Gastroesophageal sphincter (tissue), 4 donors: ENCODE results near the gene TRAF3. TPM values are rescaled to one million over a fixed set of nuclear protein-coding genes. Genes with fewer than 3 reads are reported as not detected.

Source experiments
- ATAC-seq: fragments of 150-250 bp; one replicate; pipeline ENCODE4 v1.9.1; 2016; ENCODE audit warnings: mild to moderate bottlenecking, moderate library complexity
- H3K27ac ChIP-seq, 4 donors: fragments of 200-600 bp; sonication (generic) in 3 of 4; 1 replicate in 3 of 4; 2 replicates in 1 of 4; pipeline ENCODE4 v1.5.1; 2016 to 2019
- H3K27me3 ChIP-seq: fragments of 200-600 bp; sonication (generic); one replicate; pipeline ENCODE4 v1.5.1; 2019
- H3K36me3 ChIP-seq, 2 donors: fragments of 200-600 bp; sonication (generic); one replicate each; pipeline ENCODE4 v1.5.1; 2019; ENCODE audit warnings: control low read depth in 1 of 2
- H3K4me1 ChIP-seq, 3 donors: fragments of 200-600 bp; sonication (generic); 1 replicate in 2 of 3; 2 replicates in 1 of 3; pipeline ENCODE4 v1.5.1; 2016 to 2019; ENCODE audit warnings: control low read depth in 2 of 3
- H3K4me3 ChIP-seq, 2 donors: fragments of 200-600 bp; sonication (generic); one replicate each; pipeline ENCODE4 v1.5.1; 2019; ENCODE audit warnings: mild to moderate bottlenecking in 1 of 2, moderate library complexity in 1 of 2
- H3K9me3 ChIP-seq, 3 donors: fragments of 200-600 bp; sonication (generic); one replicate each; pipeline ENCODE4 v1.5.1; 2017 to 2019; ENCODE audit warnings: control low read depth in 2 of 3
- CTCF ChIP-seq, 4 experiments: fragments of 200-600 bp in 2 of 4; fragments of 450-650 bp in 2 of 4; sonication (generic) in 1 of 4; IDR thresholded peaks; one replicate each; pipeline ENCODE4 v1.5.1; 2017 to 2019; ENCODE audit warnings: antibody characterized with exemption in 4 of 4, mild to moderate bottlenecking in 2 of 4, moderate library complexity in 2 of 4
- EP300 ChIP-seq: sonication (generic); formaldehyde crosslinking; IDR thresholded peaks from one replicate; pipeline ENCODE4 v1.6.1; 2017; ENCODE audit warnings: antibody characterized with exemption, mild to moderate bottlenecking
- POLR2A ChIP-seq, 2 donors: fragments of 450-650 bp; IDR thresholded peaks; one replicate each; pipeline ENCODE4 v1.6.1; 2017; ENCODE audit warnings: antibody characterized with exemption in 2 of 2, mild to moderate bottlenecking in 2 of 2, moderate library complexity in 1 of 2
- POLR2AphosphoS5 ChIP-seq: sonication (generic); formaldehyde crosslinking; IDR thresholded peaks from one replicate; pipeline ENCODE4 v1.6.1; 2017; ENCODE audit warnings: antibody characterized with exemption
- WGBS, 2 donors: methylation state at CpG; one replicate each; pipeline ENCODE4 v1.1.5; 2018; ENCODE audit warnings: low coverage in 1 of 2; 5-methylcytosine and 5-hydroxymethylcytosine counted together
- total RNA-seq, 4 donors: library from RNA; depleted of rRNA; stranded (reverse); fragments of >200 nt; gene quantifications; one replicate each; pipeline ENCODE4 v1.1.0, GENCODE V29; 2016

TRAF3 gene
- total RNA-seq, 4 donors from 2014 or later = 10.9 to 29.0 (median 18.7) TPM

GRCh38 chr14:102913341-102914211, 136.3 kb downstream of the TRAF3 start:
- no peak overlapping the region for H3K4me3 ChIP-seq
- no peaks in the 10 kb centered on the region for H3K9me3 ChIP-seq
- 88% methylated on average over 9 of the region's 28 CpGs; no CpG with 5 or more reads in 1 of the 2 donors for WGBS, 2 donors
- no peak overlapping the region for H3K27ac ChIP-seq
- TF ChIP-seq EP300 = no peak
- TF ChIP-seq POLR2A (IDR thresholded peaks at IDR 0.05) = no peak
- no peak for TF ChIP-seq CTCF (IDR thresholded peaks at IDR 0.05)
- no peak for TF ChIP-seq POLR2AphosphoS5
- no peaks in the 10 kb centered on the region for H3K27me3 ChIP-seq
- no peak for ATAC-seq
- no peaks in the 10 kb centered on the region for H3K4me1 ChIP-seq
- peaks cover 0 to 19% of the 10 kb centered on the region in 2 donors for H3K36me3 ChIP-seq

GRCh38 chr14:102914474-102915291, 137.4 kb downstream of the TRAF3 start:
- H3K4me1 ChIP-seq = no peaks in the 10 kb centered on the region
- H3K27ac ChIP-seq = no peak overlapping the region
- no peak for ATAC-seq
- H3K4me3 ChIP-seq = no peak overlapping the region
- no peaks in the 10 kb centered on the region for H3K27me3 ChIP-seq
- peaks cover 0 to 15% of the 10 kb centered on the region in 2 donors for H3K36me3 ChIP-seq
- TF ChIP-seq CTCF (IDR thresholded peaks at IDR 0.05) (no peak), POLR2AphosphoS5 (no peak), POLR2A (IDR thresholded peaks at IDR 0.05) (no peak), EP300 (no peak)
- H3K9me3 ChIP-seq = no peaks in the 10 kb centered on the region
- WGBS, 2 donors = no CpG with 5 or more reads among the region's 26 CpGs

- Histone ChIP-seq H3K27ac (no peak overlapping the region), H3K9me3 (no peaks in the 10 kb centered on the region), H3K36me3 (peaks cover 0 to 15% of the 10 kb centered on the region in 2 donors), H3K4me1 (no peaks in the 10 kb centered on the region), H3K4me3 (no peak overlapping the region), H3K27me3 (no peaks in the 10 kb centered on the region)
- no peak for ATAC-seq
- 95% methylated on average over 2 of the region's 19 CpGs; no CpG with 5 or more reads in 1 of the 2 donors for WGBS, 2 donors
- TF ChIP-seq EP300 (no peak), POLR2A (IDR thresholded peaks at IDR 0.05) (no peak), CTCF (IDR thresholded peaks at IDR 0.05) (no peak), POLR2AphosphoS5 (no peak)
These were observed 138.3 kb downstream of the TRAF3 start for GRCh38 chr14:102915292-102916110.

- no peak for ATAC-seq
- Histone ChIP-seq H3K27ac (no peak overlapping the region), H3K27me3 (peaks cover 10% of the 10 kb centered on the region), H3K36me3 (peaks cover 0 to 10% of the 10 kb centered on the region in 2 donors), H3K4me1 (no peaks in the 10 kb centered on the region), H3K9me3 (no peaks in the 10 kb centered on the region), H3K4me3 (no peak overlapping the region)
- TF ChIP-seq EP300 (no peak), CTCF (IDR thresholded peaks at IDR 0.05) (no peak), POLR2A (IDR thresholded peaks at IDR 0.05) (no peak), POLR2AphosphoS5 (no peak)
- 56 to 93% methylated on average over 3 to 8 of the region's 18 CpGs for WGBS, 2 donors
These were observed 139.3 kb downstream of the TRAF3 start for GRCh38 chr14:102916347-102917055.
